Endothelial cell of umbilical vein (primary cell): Measurements from ENCODE around the gene CLCNKA. TPM values are rescaled to one million over a fixed set of nuclear protein-coding genes. Genes with fewer than 3 reads are reported as not detected.

ENCODE experiments used
- Bru-seq: library from RNA; stranded (reverse); fragments of 400-500 nt; gene quantifications from one replicate; lab custom pipeline; 2021; lab: Mats Ljungman, UMichigan
- BruChase-seq, 2 experiments: library from RNA; stranded (reverse); fragments of 400-500 nt; gene quantifications; one replicate each; lab custom pipeline; 2021; lab: Mats Ljungman, UMichigan
- BruUV-seq: library from RNA; stranded (reverse); fragments of 400-500 nt; replicated peaks from 2 replicates; lab custom pipeline; 2021; lab: Mats Ljungman, UMichigan
- CTCF ChIA-PET: fragments of 300-600, 350-600 bp; sonication (Branson Sonifier 250); formaldehyde crosslinking; loops from one replicate; lab custom pipeline; 2021; ENCODE audit warnings: antibody characterized with exemption, inconsistent platforms; lab: Charles Lee
- POLR2A ChIA-PET: fragments of 300-600, 350-600 bp; sonication (Branson Sonifier 250); formaldehyde crosslinking; loops from one replicate; lab custom pipeline; 2021; ENCODE audit warnings: antibody characterized with exemption, inconsistent platforms; lab: Charles Lee
- DNase-seq: peaks from one replicate; pipeline ENCODE4 v3.0.0-alpha.2; 2011; ENCODE audit warnings: low read depth, low spot score
- FAIRE-seq: peaks from 2 replicates; lab custom pipeline; 2011; peaks lifted over from hg19 to GRCh38; lab: Jason Lieb, UNC
- H2AFZ ChIP-seq: 2 replicates; pipeline ENCODE4 v1.6.0; 2012; ENCODE audit warnings: low read depth, low read length, control low read depth, inconsistent platforms
- H3K27ac ChIP-seq: 2 replicates; pipeline ENCODE4 v1.5.1; 2011; ENCODE audit warnings: low read depth, mild to moderate bottlenecking, control low read depth, low read length, moderate library complexity; ENCODE audit not compliant: insufficient read depth
- H3K27me3 ChIP-seq, 2 experiments: 2 replicates each; pipeline versions ENCODE4 v1.6.0 to v1.6.1; 2011; ENCODE audit warnings: low read length in 2 of 2, mixed read lengths in 1 of 2; ENCODE audit not compliant: control insufficient read depth in 2 of 2, insufficient read depth in 2 of 2
- H3K36me3 ChIP-seq, 2 experiments: 2 replicates in 1 of 2; 3 replicates in 1 of 2; pipeline ENCODE4 v1.5.1; 2011; ENCODE audit warnings: low read length in 2 of 2, mild to moderate bottlenecking in 1 of 2, moderate library complexity in 1 of 2; ENCODE audit not compliant: control insufficient read depth in 2 of 2, insufficient read depth in 2 of 2; ENCODE audit errors: extremely low read depth in 1 of 2
- H3K4me1 ChIP-seq: 3 replicates; pipeline ENCODE4 v1.5.1; 2011; ENCODE audit warnings: mild to moderate bottlenecking, low read length; ENCODE audit not compliant: control insufficient read depth, insufficient read depth; ENCODE audit errors: extremely low read depth
- H3K4me2 ChIP-seq: 2 replicates; pipeline ENCODE4 v1.6.1; 2011; ENCODE audit warnings: low read length, control low read depth, mixed read lengths; ENCODE audit not compliant: insufficient read depth
- H3K4me3 ChIP-seq, 3 experiments: fragments of 200-600 bp in 1 of 3; sonication (generic), shearing (Covaris generic) in 1 of 3; replicated peaks in 1 of 3; 2 replicates each; pipeline ENCODE4 v1.5.1; 2011 to 2016; ENCODE audit warnings: control low read depth in 3 of 3, low read length in 3 of 3, mild to moderate bottlenecking in 2 of 3, inconsistent platforms in 1 of 3, low read depth in 1 of 3, moderate library complexity in 1 of 3; ENCODE audit not compliant: insufficient read depth in 1 of 3
- H3K79me2 ChIP-seq: 2 replicates; pipeline ENCODE4 v1.6.0; 2012; ENCODE audit warnings: low read length, inconsistent platforms; ENCODE audit not compliant: control insufficient read depth, insufficient read depth
- H3K9ac ChIP-seq: replicated peaks from 2 replicates; pipeline ENCODE3; 2011; ENCODE audit warnings: low read length, control low read depth; ENCODE audit not compliant: insufficient read depth; ENCODE audit errors: extremely low read depth
- H3K9me1 ChIP-seq: replicated peaks from 3 replicates; pipeline ENCODE4 v1.6.0; 2011; ENCODE audit warnings: mild to moderate bottlenecking, low read length; ENCODE audit not compliant: control insufficient read depth, insufficient read depth; ENCODE audit errors: extremely low read depth
- H3K9me3 ChIP-seq: replicated peaks from 2 replicates; pipeline ENCODE4 v1.5.1; 2012; ENCODE audit warnings: low read length, inconsistent platforms; ENCODE audit not compliant: control insufficient read depth, insufficient read depth
- H4K20me1 ChIP-seq: replicated peaks from 2 replicates; pipeline ENCODE3; 2011; ENCODE audit warnings: mild to moderate bottlenecking, low read length; ENCODE audit not compliant: control insufficient read depth, insufficient read depth; ENCODE audit errors: extremely low read depth
- CTCF ChIP-seq, 2 donors: IDR thresholded peaks; 1 replicate in 1 of 2; 2 replicates in 1 of 2; pipeline ENCODE4 v1.5.1; 2011; ENCODE audit warnings: low read length in 2 of 2, mild to moderate bottlenecking in 2 of 2, moderate library complexity in 2 of 2, control low read depth in 1 of 2, inconsistent platforms in 1 of 2, low read depth in 1 of 2; ENCODE audit not compliant: insufficient read depth in 1 of 2; ENCODE audit errors: extremely low read depth in 1 of 2
- GATA2 ChIP-seq: IDR thresholded peaks from 2 replicates; pipeline ENCODE4 v1.7.0; 2011; ENCODE audit warnings: low read depth, mild to moderate bottlenecking, moderate library complexity, mixed read lengths, low read length; ENCODE audit not compliant: insufficient read length, insufficient read depth
- MYC ChIP-seq: IDR thresholded peaks from one replicate; pipeline ENCODE4 v1.6.1; 2011; ENCODE audit warnings: mild to moderate bottlenecking, low read depth, low read length
- POLR2AphosphoS5 ChIP-seq: IDR thresholded peaks from 2 replicates; pipeline ENCODE4 v1.6.1; 2012; ENCODE audit warnings: low read depth, mild to moderate bottlenecking, control low read depth, low read length, moderate library complexity; ENCODE audit not compliant: insufficient read depth
- dilution Hi-C: fragments of 300-500 bp; cut with MboI; formaldehyde crosslinking; loops from one replicate; pipeline ENCODE4 v1.15.0; 2019; ENCODE audit warnings: low sequenced_read_pairs; ENCODE audit not compliant: extremely low pct_ligation_motif_present
- intact Hi-C: fragments of 100-400 bp; cut with micrococcal nuclease; formaldehyde crosslinking; loops from one replicate; pipeline ENCODE4 v1.10.0; 2022
- long read RNA-seq: library from polyadenylated mRNA; stranded (forward); transcript quantifications from one replicate; pipeline ENCODE4 v2.0.0, GENCODE V29; 2021
- polyA minus RNA-seq, 3 experiments: library from RNA; depleted of rRNA, polyadenylated mRNA; stranded (reverse); fragments of >200 nt; gene quantifications; 1 replicate in 1 of 3; 2 replicates in 2 of 3; pipeline ENCODE4 v1.2.3, GENCODE V29; 2011
- polyA plus RNA-seq, 4 experiments: library from polyadenylated mRNA; depleted of rRNA in 3 of 4; stranded (reverse) in 3 of 4; unstranded in 1 of 4; fragments of >200 nt; gene quantifications; 2 replicates each; pipeline versions ENCODE4 v1.2.1 to v1.2.3, GENCODE V29; 2011 to 2012; ENCODE audit warnings: missing spikeins in 1 of 4
- total RNA-seq: library from RNA; stranded (reverse); gene quantifications from 2 replicates; pipeline ENCODE4 v1.2.3, GENCODE V29; 2021

CLCNKA gene
- total RNA-seq = not detected in 2 replicates
- polyA plus RNA-seq = not detected in 2 replicates
- not detected in 2 replicates for polyA plus RNA-seq (2011; cell fraction: cytosol; rRNA removed)
- polyA plus RNA-seq (2011; cell fraction: nucleus; rRNA removed) = 0.17 TPM in 1 of 2 replicates, not detected in the other
- not detected in 2 replicates for polyA plus RNA-seq (2012)
- not detected in 2 replicates for polyA minus RNA-seq
- not detected for polyA minus RNA-seq (2011; cell fraction: cytosol; rRNA and poly(A)+ RNA removed)
- polyA minus RNA-seq (2011; cell fraction: nucleus; rRNA and poly(A)+ RNA removed) = not detected in 2 replicates
- Bru-seq, nascent RNA = not detected
- not detected for BruChase-seq, experiment 1, labeled RNA remaining after a 6-hour chase
- not detected for BruChase-seq, experiment 2, labeled RNA remaining after a 2-hour chase
- long read RNA-seq = 0 reads

GRCh38 chr1:16021681-16022080, at the start of gene CLCNKA:
CLCNKA (plus strand) TSS chr1:16022036; CDS start chr1:16022620, 584 bp downstream.
- no peaks in the 10 kb centered on the region for H3K79me2 ChIP-seq
- no peak for FAIRE-seq
- no peak for TF ChIP-seq GATA2
- TF ChIP-seq CTCF (IDR thresholded peaks at IDR 0.05; ENCODE audit: extremely low read depth in 1 of 2, insufficient read depth in 1 of 2, low read depth in 1 of 2, low read length in 2 of 2) = no peak
- TF ChIP-seq POLR2AphosphoS5 = no peak
- TF ChIP-seq MYC = no peak
- CTCF ChIA-PET = no interaction called here
- H3K9me1 ChIP-seq = no peaks in the 10 kb centered on the region
- no peaks in the 10 kb centered on the region for H4K20me1 ChIP-seq
- H3K4me2 ChIP-seq = no peak within 1 kb of the TSS
- no peaks in the 10 kb centered on the region for H3K36me3 ChIP-seq
- no peak within 1 kb of the TSS for H3K9ac ChIP-seq
- no peak for DNase-seq
- dilution Hi-C loops (no loop called here), intact Hi-C loops (no loop called here)
- no peaks in the 10 kb centered on the region for H3K27me3 ChIP-seq
- BruUV-seq = no TSS peak
- POLR2A ChIA-PET = no interaction called here
- no peaks in the 10 kb centered on the region for H3K9me3 ChIP-seq
- no peak within 1 kb of the TSS for H3K4me3 ChIP-seq
- H3K4me1 ChIP-seq = no peaks in the 10 kb centered on the region
- H3K27ac ChIP-seq = no peak within 1 kb of the TSS
- H2AFZ ChIP-seq = no peak within 1 kb of the TSS
